ENCODE data around the gene ZNF891. TPM values are rescaled to one million over a fixed set of nuclear protein-coding genes. Genes with fewer than 3 reads are reported as not detected.

Gene ZNF891
- polyA plus RNA-seq (2011; rRNA removed) = 1.5 and 1.6 TPM in 2 replicates
- polyA plus RNA-seq (2012; cell fraction: cytosol; rRNA removed) = 0.21 and 0.26 TPM in 2 replicates
- 0.36 and 0.80 TPM in 2 replicates for polyA plus RNA-seq (2012; cell fraction: nucleus; rRNA removed)
- polyA plus RNA-seq (2017; fragmentation: RNase III; extraction: RNeasy Plus Mini Kit Qiagen cat#74134 plus additional on column Dnase treatment) = 0.54 to 0.64 TPM (median 0.62 TPM) in 3 replicates
- polyA minus RNA-seq (2011; rRNA and poly(A)+ RNA removed) = 1.2 and 1.5 TPM in 2 replicates

DNA sequence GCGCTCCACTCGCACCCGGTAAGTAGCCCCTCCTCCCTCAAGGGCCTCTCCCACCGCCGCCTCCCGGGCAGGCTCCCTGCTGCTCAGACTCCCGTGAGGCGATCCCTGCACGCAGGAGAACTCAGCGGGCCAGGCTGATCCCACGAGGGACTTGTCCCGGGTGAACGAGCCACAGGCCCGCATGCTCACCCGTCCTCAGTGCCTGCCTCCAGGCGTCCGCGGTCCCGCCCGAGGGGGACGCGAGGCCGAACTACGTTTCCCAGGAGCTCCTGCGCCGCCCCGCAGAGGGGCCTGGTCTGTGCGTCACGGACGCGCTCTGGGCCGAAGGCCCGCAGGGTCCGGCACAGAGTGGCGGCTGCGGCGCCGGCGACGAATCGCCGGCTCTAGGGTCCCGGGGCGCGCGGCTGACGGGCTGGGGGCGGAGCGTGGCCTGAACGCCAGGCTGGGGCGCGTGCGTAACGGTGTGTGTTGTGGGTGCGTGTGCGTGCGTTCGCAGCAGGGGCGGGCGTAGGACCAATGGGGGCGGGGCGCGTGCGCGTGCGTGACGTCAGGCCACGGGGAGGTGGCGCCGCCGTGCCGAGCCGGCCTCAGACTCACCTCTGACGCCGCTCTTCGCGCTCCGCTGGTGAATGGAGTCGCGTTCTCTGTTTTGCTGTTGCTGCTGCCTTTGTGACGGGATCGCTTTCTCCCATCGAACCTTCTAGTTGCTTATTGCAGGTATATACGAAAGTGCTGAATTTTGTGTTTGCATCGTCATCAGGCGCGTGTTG, at the start of gene ZNF891, which contains the start of gene ZNF10:
Gene ZNF891, minus strand, starts transcription at position 237 of the 770 bp plus-strand sequence. CDS start 8,356 bp downstream, outside the sequence.
Gene ZNF10, plus strand, starts transcription at position 590 of the 770 bp plus-strand sequence. CDS start 13,866 bp downstream, outside the sequence.
- ATAC-seq (peak; percentile 98 to 99), FAIRE-seq (no peak), DNase-seq (ENCODE audit: low read depth in 1 of 2, low spot score in 1 of 2) (peak; percentile 48 to 99)
- ChIA-PET POLR2A (interaction anchor here (0.5 to 1.7 kb wide), 5 partner anchors 50 to 243 kb away, joined by 3 to 12 read pairs (median 4); partner anchors contain the start of genes CHFR, ZNF268 and ZNF84), CTCF (no interaction called here)
- Histone ChIP-seq H3K4me2 (peak within 1 kb of the TSS; percentile 67), H3K9me3 (peaks cover 89% of the 10 kb centered on the region), H3K27ac (peak within 1 kb of the TSS; percentile 74 to 88), H3K4me1 (no peaks in the 10 kb centered on the region), H3K4me3 (peak within 1 kb of the TSS; percentile 70)
- TF ChIP-seq POLR2A (IDR thresholded peaks at IDR 0.05; ENCODE audit: low read length) = peak; percentile 77
- TF ChIP-seq HOXB13 (CRISPR knock-in tag; IDR thresholded peaks at IDR 0.05; ENCODE audit: low read depth) = peak; percentile 68; the same call in 1 of the 2 replicates
- peak; percentile 87 for TF ChIP-seq PHF8 (IDR thresholded peaks at IDR 0.05; ENCODE audit: borderline replicate concordance, low read depth)
- peak; percentile 59; the same call in 1 of the 2 replicates for TF ChIP-seq GATA3 (IDR thresholded peaks at IDR 0.05; ENCODE audit: borderline replicate concordance)
- TF ChIP-seq MYC (IDR thresholded peaks at IDR 0.05; ENCODE audit: borderline replicate concordance, low read length) = peak; percentile 36; the same call in 1 of the 2 replicates
- TF ChIP-seq EHMT2 (IDR thresholded peaks at IDR 0.05; ENCODE audit: low read depth) = no peak
- TF ChIP-seq CHD4 (IDR thresholded peaks at IDR 0.05; ENCODE audit: borderline replicate concordance) = no peak
- TF ChIP-seq, protein P1, sequence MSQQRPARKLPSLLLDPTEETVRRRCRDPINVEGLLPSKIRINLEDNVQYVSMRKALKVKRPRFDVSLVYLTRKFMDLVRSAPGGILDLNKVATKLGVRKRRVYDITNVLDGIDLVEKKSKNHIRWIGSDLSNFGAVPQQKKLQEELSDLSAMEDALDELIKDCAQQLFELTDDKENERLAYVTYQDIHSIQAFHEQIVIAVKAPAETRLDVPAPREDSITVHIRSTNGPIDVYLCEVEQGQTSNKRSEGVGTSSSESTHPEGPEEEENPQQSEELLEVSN (IDR thresholded peaks at IDR 0.05; ENCODE audit: borderline replicate concordance, low read depth) = peak; percentile 90
- TF ChIP-seq USF2 (IDR thresholded peaks at IDR 0.05) = peak; percentile 21; the same call in 1 of the 2 replicates
- 0 out of 2 replicates have a peak, but pooled peaks have one; percentile 29 for TF ChIP-seq BHLHE40 (IDR thresholded peaks at IDR 0.05; ENCODE audit: low read depth, low read length)
- TF ChIP-seq ESRRA (IDR thresholded peaks at IDR 0.05; ENCODE audit: borderline replicate concordance, low read length) = no peak
- TF ChIP-seq RNF2 (IDR thresholded peaks at IDR 0.05; ENCODE audit: borderline replicate concordance, low read depth) = 0 out of 2 replicates have a peak, but pooled peaks have one; percentile 59
- peak in 1 of 2 experiments; percentile 57; a peak in 2 of 5 replicates for TF ChIP-seq JUN (IDR thresholded peaks at IDR 0.05)
- no peak for TF ChIP-seq EHF (CRISPR knock-in tag; IDR thresholded peaks at IDR 0.05)
- TF ChIP-seq, protein P2, sequence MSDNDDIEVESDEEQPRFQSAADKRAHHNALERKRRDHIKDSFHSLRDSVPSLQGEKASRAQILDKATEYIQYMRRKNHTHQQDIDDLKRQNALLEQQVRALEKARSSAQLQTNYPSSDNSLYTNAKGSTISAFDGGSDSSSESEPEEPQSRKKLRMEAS (IDR thresholded peaks at IDR 0.05) = peak; percentile 96
- TF ChIP-seq MAFK (IDR thresholded peaks at IDR 0.05; ENCODE audit: partially characterized antibody) = peak; percentile 7
- no peak for TF ChIP-seq POLR2AphosphoS2 (conservative IDR thresholded peaks at IDR 0.05; ENCODE audit: low read length)
- TF ChIP-seq TFCP2L1 (CRISPR knock-in tag; IDR thresholded peaks at IDR 0.05) = no peak
- 3% methylated on average over 21 of the region's 87 CpGs for WGBS (ENCODE audit: missing lambda C conversion rate)

GRCh38 chr12:133174901-133175300, 44.8 kb upstream of the ZNF891 start:
- Histone ChIP-seq H3K9me3 (peaks cover 76% of the 10 kb centered on the region), H3K27ac (no peak overlapping the region), H3K4me2 (no peak overlapping the region), H3K4me1 (no peaks in the 10 kb centered on the region), H3K4me3 (no peak overlapping the region)
- CTCF ChIA-PET = no interaction called here
- ATAC-seq = no peak
- no peak for DNase-seq (ENCODE audit: low read depth in 1 of 2, low spot score in 1 of 2)
- no peak for FAIRE-seq
- WGBS (ENCODE audit: missing lambda C conversion rate) = 3% methylated on average over 1 of the region's 1 CpG
- POLR2A ChIA-PET = no interaction called here
- TF ChIP-seq ZSCAN20 (CRISPR knock-in tag; IDR thresholded peaks at IDR 0.05) (no peak), EP300 (IDR thresholded peaks at IDR 0.05) (no peak), NR3C1 (IDR thresholded peaks at IDR 0.05) (no peak), SREBF2 (IDR thresholded peaks at IDR 0.05) (no peak), NPAS2 (CRISPR knock-in tag; IDR thresholded peaks at IDR 0.05; ENCODE audit: borderline replicate concordance) (no peak), CHD4 (IDR thresholded peaks at IDR 0.05; ENCODE audit: borderline replicate concordance) (no peak), PBX3 (IDR thresholded peaks at IDR 0.05) (no peak), ZFP36 (IDR thresholded peaks at IDR 0.05; ENCODE audit: borderline replicate concordance, partially characterized antibody) (no peak), CBX8 (IDR thresholded peaks at IDR 0.05) (no peak), SMC3 (IDR thresholded peaks at IDR 0.05) (no peak), HOXB13 (CRISPR knock-in tag; IDR thresholded peaks at IDR 0.05; ENCODE audit: low read depth) (no peak), ZNF302 (CRISPR knock-in tag; IDR thresholded peaks at IDR 0.05) (no peak), GATA3 (IDR thresholded peaks at IDR 0.05; ENCODE audit: borderline replicate concordance) (no peak), ESRRA (IDR thresholded peaks at IDR 0.05; ENCODE audit: borderline replicate concordance, low read length) (no peak), TP53 (CRISPR knock-in tag; IDR thresholded peaks at IDR 0.05) (no peak)
- TF ChIP-seq, protein P3, sequence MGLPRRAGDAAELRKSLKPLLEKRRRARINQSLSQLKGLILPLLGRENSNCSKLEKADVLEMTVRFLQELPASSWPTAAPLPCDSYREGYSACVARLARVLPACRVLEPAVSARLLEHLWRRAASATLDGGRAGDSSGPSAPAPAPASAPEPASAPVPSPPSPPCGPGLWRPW (IDR thresholded peaks at IDR 0.05) = no peak

Measured in A549 (cell line).